HG02870 (cell line): ENCODE results near the gene PTGR3.

ENCODE experiments used
- ATAC-seq: cut with Tn5 transposase; IDR thresholded peaks from one replicate; pipeline ENCODE4 v1.9.1; 2021; ENCODE audit warnings: mild to moderate bottlenecking, moderate library complexity; ENCODE audit not compliant: unreplicated experiment

PTGR3 gene

DNA sequence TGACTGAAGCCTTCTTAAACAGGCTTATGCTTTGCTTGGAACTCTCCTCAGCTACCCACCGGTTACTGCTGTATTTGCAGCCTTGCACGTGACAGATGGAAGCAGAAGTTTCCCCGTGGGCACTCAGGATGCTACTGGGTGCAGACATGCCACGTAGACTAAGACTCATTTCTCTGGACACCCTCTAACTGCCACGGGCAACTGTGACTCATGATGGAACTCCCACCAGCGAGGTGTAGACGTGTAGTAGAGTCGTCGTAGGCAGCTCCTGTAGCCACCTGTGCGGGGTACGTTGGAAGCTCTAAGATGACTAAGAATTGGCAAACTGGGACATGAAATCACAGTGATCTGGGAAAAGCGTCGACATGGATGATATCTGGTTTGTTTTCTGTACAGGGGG is 29.2 kb upstream of the PTGR3 start:
- ATAC-seq = no peak

DNA sequence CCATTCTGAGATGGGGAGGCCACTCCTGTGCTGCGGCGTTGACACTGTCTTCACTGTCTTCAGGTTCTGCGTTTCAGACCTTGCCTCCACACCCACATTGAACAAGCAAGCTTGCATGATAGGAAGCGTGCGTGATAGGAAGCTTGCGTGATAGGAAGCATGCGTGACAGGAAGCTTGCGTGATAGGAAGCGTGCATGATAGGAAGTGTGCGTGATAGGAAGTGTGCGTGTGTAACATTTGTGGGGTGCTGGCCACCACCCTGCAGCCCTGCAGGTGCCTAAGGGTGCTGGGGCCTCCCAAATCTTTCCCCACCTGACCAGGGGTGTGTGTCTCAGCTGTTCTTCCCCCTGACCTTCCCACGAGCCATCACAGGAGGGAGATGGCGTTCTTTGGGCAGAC is 27.0 kb upstream of the PTGR3 start:
- no peak for ATAC-seq

DNA sequence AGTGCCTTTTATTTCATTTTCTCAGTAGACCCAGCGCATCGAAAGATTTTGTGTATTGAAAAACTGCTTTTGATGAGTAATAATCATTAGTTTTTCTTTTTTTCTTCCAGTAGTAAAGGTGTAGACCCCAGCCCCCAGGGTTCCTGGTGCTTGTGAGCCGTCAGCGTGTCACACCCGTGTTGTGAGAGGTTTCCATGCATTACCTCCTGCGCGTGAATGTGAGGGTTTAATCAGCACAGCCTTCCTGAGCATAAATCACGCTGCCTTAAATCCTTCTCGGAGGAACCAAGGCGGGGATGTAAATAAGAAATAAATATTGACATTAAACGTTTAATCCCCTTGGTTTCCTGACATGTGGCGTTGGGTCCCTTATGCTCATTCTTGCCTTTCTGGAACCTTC is 26.0 kb upstream of the PTGR3 start:
- no peak for ATAC-seq

DNA sequence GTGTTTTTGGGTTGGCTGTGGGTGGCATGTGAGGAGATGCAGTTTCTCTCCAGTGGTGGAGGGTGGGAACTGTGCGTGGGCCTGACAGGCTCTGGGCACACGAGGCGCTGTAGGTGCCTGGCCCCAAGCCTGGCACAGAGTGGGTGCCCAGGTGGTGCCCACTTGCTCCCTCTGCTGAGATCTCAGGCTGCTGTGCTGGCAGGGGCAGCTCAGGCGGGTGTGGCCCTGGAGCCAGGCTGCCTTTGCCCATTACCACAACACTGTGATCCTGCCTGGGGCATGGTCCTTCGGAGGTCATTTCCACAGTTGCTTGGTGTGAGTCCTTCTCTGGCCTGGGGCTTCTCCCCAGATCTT is 22.1 kb upstream of the PTGR3 start:
- ATAC-seq = no peak

DNA sequence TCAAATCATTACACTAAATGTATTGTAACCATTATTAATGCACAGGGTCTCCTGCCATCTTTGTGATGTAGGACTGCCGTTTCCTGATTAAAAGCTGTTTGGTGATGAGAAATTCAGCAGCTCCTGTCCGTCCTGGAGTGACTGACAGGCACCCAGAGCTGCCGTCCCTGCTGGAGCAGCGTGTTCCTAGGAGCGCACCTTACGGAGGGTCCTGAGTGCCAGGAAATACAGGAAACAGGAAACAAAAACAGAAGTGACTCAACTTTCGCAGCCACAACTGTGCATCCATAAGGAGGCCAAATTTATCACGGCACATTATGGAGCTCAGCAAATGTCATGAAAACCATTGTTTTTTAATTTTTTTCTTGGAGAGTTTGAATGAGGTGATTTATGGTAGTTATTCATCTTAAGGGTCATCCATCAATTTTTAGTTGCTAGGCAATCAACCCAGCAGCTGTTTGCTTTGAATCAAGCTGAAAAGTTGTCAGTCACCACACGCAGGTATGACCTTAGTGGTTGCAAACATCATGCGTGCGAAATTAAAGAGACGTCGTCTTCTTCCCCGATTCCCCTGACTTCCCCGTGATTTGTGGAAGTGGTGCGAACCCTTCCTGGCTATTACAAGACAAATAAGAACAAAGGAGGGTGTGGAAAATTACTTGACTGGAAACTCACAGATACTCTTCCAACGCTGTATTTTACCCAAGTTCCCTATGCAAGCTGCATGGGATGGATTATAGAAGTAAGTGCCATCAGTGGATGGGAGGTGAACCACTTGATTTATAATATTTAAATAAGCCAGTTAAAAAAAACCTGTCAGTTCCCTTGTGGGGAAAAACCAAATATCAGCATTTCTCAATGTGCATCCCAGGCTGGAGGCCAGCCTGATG is 21.5 kb upstream of the PTGR3 start:
- no peak for ATAC-seq

DNA sequence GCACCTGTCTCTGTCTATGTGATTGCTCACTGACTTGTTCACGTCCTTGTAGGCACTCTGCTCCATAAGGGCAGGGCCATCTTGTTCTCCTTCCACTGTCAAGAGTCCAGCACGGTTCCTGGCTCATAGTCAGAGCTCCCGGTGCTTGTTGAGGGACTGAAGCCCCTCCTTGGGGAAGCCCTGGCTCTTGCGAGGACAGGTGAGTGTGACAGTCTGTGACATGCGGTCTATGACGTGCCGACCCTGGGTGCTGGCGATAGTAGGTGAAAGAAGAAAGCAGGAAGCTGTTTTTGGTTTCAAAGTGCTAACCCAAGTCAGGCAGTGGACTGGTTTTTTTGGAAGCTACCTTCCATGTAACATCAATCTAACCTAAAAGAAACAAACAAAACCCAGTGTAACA is 20.5 kb upstream of the PTGR3 start:
- no peak for ATAC-seq

DNA sequence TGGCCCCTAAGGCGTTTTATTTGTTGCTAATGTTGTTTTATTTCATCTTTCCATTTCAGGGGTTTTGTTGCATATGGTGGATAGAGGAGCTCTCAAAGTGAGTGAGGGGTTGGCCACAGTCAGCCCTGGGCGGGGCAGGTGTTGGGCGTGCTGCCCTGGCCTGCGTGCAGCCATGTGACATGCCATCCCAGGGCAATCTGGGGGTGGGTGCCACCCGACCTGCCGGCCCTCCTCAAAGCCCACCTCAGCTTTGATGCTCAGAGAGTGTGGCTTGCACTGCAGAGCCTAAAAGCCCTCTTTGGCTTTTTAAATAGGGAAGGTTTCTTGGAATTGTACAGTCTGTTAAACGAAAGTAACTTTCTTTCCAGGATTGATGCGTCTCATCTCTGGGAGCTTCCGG is 20.0 kb upstream of the PTGR3 start:
- no peak for ATAC-seq

DNA sequence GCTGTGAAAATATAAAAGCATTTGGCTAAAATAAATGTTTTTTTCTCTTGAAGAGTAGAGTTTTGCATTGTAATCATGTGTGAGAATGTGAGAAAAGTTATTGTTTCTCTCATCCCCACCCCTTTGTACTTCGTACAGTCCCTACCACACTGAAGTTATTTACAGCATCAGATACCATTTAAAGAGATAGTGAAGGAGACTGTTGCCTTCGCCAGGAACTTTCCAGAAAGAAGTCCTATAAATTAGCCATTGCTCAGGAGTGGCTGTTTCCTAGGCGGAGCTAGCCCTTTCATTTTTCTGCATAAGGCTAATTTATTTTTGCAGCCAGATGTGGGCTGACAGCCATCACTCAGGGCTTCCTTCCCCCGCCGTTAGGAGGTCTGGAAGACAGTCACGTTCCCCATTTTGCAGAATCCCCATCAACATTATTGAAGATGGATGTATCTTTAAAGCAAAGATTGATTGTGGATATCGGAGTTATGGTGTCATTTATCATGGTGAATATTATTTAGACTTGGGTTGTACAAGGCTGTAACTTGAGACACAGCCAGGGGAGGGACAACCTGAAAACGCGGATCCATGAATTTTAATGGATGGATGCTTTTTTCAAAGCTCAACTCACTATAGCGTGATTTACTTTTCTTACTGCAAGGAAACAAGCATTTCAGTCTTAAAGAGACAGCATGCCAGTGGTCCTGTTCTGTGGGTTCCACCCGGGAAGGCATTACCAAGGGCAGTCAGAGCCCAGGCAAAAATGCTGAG is 18.8 kb upstream of the PTGR3 start:
- ATAC-seq = no peak

DNA sequence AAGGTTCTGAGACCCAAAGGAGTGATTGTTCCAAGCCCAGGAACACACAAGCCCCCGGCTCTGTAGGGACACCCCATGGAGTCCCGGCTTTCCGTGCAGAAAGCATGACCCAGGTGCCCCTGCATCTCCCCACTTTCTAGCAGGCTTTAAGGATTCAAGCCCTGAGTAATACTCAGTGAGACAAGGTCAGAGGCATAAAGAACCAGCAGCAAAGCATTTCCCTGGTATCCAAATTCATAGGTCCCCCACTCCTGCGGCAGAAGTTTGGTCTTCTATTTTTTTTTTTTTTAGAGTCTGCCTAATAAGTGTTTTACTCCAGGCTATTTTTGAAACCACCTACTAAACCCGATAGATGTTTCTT is 18.0 kb upstream of the PTGR3 start:
- no peak for ATAC-seq

DNA sequence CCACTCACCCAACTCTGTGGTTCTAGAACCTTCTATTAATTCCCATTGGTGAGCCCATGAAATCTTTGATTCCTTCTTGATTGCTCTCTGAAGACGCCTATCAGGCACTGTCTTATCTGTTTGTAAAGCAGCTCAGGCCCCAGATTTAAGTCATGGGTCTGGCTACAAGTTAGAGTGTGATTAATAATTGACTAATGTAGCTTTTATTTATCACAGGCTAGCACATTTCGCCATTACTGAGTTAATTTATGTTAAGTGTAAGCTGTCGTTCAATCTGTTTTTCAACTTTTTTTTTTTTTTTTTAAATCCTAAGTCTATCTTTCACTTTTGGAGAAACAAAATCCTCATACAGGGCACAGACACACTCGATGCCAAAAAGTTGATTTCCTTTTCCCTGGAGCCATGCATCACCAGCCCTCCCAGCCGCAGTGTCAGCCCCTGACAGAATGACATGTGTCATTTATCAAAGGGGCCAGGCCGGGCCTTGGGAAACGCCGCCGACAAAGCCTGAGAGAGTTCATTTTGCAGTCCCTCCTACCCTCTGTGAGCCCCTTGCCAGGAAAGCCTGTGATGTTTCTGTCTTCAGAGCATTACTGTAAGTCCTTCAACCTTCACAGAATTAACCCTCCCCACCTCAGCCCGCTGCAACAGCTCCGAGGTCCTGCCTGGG is 17.5 kb upstream of the PTGR3 start:
- ATAC-seq = no peak

DNA sequence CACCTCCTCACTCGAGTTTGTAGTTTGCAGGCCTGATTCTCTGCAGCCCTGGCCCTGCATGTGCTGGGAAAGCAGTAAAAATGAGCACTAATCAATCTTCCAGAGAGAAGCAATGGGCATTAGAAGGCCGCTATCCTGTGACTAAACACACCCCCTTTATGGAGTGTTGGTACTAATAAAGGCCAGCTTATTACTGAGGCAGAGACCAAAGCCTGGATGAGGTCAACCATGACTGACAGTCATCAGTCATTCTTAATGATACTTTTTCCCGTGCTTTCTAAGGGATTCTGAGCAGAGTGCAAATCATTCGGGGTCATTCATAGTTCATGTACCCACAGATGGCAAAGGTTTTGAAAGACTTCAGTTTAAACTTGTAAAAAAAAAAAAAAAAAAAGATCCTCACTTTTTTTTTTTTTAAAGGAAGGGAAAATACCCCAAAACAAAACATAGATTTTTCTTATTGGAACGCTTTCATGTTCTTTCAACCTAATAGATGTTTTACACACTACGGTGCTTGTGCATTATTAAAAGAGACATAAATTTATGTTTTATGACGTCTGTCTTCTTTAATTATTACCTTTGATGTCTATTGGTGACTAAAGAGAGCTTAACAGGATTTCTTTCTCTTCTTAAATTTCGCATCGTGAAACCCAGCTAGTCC is 14.9 kb upstream of the PTGR3 start:
- ATAC-seq = no peak

DNA sequence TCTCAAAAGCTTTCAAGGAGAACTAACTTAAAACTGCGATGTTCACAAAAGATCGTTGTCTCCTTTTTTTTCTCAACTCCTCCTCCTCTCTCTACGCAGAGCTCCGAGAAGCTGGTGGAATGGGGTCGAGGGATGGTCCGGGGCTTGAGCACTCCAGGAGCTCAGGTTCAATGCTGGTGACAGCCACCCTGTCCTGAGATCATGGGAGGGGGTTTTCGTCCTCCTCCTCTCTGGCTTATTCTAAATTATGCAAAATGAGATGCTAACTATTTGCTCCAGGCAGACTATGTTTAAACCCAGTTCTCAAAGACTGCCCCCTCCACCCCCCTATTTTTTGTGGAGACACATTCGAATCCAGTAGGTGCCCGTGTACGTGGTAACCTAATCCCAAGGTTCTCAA is 13.5 kb upstream of the PTGR3 start:
- ATAC-seq = no peak

DNA sequence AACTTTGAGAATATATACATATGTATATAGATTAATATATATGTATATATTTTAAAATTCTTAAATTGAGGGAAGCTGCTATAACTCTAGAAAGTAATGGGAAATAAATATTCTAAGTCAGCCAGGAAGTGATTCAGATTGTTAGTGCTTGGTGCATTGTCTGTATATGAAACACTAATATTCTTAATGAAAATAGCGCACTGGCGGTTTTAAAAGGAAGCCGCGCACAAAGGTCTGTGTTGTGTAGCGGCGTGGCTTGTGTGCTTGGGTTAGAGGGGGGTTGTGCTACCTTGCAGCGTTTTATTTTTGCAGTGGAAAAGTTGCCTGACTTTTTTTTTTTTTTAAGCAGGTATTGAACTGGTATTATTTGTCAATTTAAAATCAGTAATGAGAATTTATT is 13.0 kb upstream of the PTGR3 start:
- no peak for ATAC-seq

DNA sequence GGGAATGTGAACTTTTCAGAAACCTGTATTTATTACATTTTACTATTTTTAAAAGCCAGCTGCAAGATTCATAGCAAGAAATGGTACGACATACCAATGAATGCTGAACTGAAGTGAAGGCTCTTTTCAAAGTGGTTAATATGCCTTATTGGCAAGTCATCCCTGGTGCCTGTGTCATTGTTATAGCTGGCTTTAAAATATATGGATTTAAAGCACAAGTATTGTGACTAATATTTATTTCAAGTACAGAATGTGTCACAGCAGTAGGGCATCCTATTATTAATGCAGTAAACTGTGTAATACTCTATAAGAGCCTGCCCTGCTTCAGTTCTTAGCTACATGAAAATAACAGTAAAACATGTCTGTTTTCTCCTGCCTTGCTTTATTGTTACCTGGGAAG is 12.5 kb upstream of the PTGR3 start:
- no peak for ATAC-seq

DNA sequence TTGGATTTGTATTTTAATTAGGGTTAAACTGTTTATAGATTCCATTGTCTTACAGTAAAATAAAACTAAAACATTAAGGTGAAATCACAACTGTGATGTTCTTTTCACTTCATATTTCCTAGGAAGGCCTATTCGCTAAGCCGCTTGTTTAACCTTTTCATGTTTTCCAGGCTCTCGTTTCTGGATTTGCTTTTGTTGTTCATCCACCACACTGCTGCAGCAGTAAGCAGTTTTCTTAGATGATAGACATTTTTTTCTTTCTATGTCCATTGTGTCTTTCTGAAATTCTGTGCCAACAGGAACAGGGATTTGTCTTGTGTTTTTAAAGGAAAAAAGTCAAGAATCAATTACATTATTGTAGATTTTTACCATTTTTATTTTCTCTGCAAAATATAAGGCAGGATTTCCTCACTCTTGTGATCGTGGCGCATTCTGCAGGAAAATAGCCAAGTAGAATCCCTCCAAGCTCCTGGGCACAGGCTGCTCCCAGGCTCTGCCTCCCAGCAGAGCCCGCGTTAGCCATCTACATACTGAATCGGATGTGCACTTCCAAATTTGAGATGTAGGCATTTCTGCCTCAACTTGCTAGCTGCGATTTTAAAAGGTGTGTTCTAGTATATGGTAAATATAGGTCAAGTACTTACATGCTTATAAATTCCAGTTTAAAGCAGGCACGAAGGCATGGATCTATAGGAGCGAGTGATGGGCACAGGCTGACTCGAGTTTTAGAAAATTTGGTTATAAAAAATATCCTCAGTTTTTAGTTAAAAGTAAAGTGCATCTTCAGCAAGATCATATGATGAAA is 11.8 kb upstream of the PTGR3 start:
- no peak for ATAC-seq

DNA sequence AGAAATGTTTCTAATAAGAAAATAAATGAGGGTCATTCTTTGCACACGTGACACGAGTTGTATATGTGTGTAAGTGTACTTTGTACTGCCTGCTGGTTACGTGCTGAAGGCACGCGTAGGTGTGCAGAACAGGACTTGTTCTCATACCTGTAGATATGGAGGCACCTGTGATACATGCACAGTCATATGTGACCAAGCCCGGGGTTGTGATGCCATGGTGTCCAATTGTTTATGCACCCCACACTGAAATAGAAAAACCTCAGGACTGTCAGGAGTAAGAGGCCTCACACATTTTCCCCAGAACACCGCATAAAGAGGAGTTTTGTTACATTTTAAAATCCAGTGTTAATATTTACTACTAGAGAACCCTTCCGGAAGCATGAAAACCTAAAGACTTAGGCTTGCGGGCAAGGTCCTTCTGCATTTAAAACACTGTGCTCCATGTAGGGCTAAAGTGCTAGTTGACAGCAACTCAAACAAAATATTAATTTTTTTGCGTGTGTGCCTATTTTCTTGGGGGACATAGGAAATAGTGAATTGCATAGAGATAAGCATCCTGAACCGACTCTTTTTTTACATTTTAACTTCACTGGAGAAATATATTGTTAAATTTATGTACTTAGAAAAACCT is 10.9 kb upstream of the PTGR3 start:
- no peak for ATAC-seq

DNA sequence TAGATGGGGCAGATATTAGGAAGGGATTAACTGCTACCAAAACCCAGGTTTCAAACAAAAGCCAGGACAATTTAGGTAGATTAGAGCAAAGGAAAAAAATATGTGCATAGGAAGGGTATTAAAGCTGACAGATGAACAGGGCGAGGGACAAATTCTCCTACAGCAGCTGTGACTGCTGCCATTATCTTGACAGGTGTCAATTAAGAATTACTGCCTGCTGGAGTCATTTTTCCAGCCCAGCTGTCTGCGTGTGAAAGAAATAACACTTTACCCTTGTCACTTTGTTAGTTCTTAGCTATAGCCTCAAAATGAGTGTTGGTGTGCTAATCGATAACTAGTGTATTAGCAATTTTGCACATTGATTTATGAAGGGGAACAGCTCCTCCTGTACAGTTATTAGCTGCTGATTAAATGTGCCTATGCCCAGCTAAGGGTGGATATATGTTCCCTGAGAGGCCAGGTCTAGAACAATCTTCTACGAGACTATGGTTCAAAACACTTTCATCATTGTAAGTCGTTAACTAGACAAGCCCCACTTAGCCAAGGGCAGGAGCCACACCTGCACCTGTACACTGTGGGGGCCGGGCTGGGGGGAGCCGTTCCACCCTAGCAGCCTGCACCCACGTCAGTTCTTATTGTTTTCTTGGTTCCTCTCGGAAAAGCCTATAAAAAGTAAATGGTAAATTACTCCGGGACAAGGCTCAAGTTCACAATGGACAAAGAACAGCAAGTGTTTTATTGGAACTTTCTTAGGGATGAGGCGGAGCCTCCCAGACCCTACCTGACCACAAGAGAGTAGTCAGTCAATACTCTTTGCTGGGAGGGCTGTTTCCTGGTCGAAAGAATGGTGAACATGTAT is 9.4 kb upstream of the PTGR3 start:
- ATAC-seq = no peak

DNA sequence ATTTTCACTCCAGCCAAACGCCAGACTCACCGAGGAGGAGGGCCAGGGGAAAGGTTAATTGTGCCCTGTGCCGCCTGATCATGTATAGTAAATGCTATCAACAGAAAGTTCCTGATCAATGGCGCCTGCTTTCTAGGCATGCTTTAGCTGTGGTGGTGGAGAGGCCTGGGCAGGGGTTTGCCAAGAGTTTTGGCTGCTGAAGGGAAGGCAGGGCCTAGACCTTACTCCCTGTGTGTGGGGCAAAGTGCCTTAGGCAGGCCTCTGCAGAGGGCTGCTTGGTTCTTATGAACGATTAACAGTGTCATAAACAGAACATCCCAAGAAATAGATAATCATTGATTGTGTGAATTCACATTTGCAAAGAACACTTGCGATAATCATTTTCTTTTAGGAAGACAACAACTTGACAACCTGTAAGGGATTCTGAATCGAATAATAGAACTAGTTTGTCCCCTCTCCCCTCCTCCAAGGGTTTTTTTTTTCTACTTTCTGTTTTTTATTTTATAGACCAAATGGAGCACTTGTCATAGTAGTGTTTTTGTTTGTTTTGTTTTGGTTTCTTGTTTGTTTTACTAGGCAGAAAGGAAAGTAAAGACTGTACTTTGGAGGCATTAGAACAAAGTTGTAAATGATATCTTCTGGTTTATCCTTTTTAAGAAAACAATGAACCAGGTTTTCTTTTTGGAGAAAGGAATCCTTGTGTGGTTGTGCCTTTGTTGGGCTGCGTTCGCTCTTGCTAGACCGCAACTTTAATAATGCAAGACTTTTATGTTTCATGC is 8.2 kb upstream of the PTGR3 start:
- no peak for ATAC-seq
